WTC11 (cell line): ENCODE results near the gene PTPRB. TPM values are rescaled to one million over a fixed set of nuclear protein-coding genes. Genes with fewer than 3 reads are reported as not detected.

Experiments
- ATAC-seq: fragments of 200-7000 bp; cut with Tn5 transposase; 2 replicates; pipeline ENCODE4 v1.10.0; 2021; ENCODE audit warnings: mild to moderate bottlenecking, moderate library complexity
- CTCF ChIA-PET: fragments of 300-600 bp; sonication (Branson Sonifier 250); formaldehyde crosslinking; loops from one replicate; lab custom pipeline; 2021; ENCODE audit warnings: antibody characterized with exemption; lab: Charles Lee
- POLR2A ChIA-PET: fragments of 350-600 bp; sonication (Branson Sonifier 250); formaldehyde crosslinking; loops from one replicate; lab custom pipeline; 2021; ENCODE audit warnings: antibody characterized with exemption; lab: Charles Lee
- DNase-seq: peaks from one replicate; pipeline ENCODE4 v3.0.0; 2021; ENCODE audit warnings: low spot score
- H3K27ac Mint-ChIP-seq: 2 replicates; pipeline ENCODE4 v1.8.0; 2021; ENCODE audit warnings: mixed read lengths
- H3K27me3 Mint-ChIP-seq: 2 replicates; pipeline ENCODE4 v1.8.0; 2021; ENCODE audit warnings: low read depth, mild to moderate bottlenecking, moderate library complexity, mixed read lengths
- H3K36me3 Mint-ChIP-seq: 2 replicates; pipeline ENCODE4 v1.8.0; 2021; ENCODE audit warnings: mixed read lengths
- H3K4me1 Mint-ChIP-seq: 2 replicates; pipeline ENCODE4 v1.8.0; 2022; ENCODE audit warnings: mixed read lengths
- H3K4me3 Mint-ChIP-seq: 2 replicates; pipeline ENCODE4 v1.8.0; 2021; ENCODE audit warnings: mild to moderate bottlenecking, moderate library complexity, mixed read lengths
- H3K9me3 Mint-ChIP-seq: 2 replicates; pipeline ENCODE4 v1.8.0; 2021; ENCODE audit warnings: mixed read lengths
- ESRRA ChIP-seq: sonication (generic); formaldehyde crosslinking; IDR thresholded peaks from 2 replicates; pipeline ENCODE4 v1.8.1; 2022; ENCODE audit warnings: mild to moderate bottlenecking, missing genetic modification reagents, borderline replicate concordance
- ETV6 ChIP-seq: sonication (generic); formaldehyde crosslinking; IDR thresholded peaks from 2 replicates; pipeline ENCODE4 v1.8.1; 2022; ENCODE audit warnings: mild to moderate bottlenecking, missing genetic modification reagents
- FOXJ3 ChIP-seq: sonication (generic); formaldehyde crosslinking; IDR thresholded peaks from 2 replicates; pipeline ENCODE4 v1.9.0; 2021; ENCODE audit warnings: missing genetic modification reagents, mild to moderate bottlenecking, borderline replicate concordance
- JAZF1 ChIP-seq: fragments of 250-450 bp; sonication (Bioruptor Pico); IDR thresholded peaks from 2 replicates; pipeline ENCODE4 v1.9.0; 2021; ENCODE audit warnings: moderate library complexity, mild to moderate bottlenecking, inconsistent platforms
- NFYB ChIP-seq: sonication (generic); formaldehyde crosslinking; conservative IDR thresholded peaks from 2 replicates; pipeline ENCODE4 v1.8.0; 2022; ENCODE audit warnings: low read depth, missing genetic modification reagents
- NR1H2 ChIP-seq: sonication (generic); formaldehyde crosslinking; IDR thresholded peaks from 2 replicates; pipeline ENCODE4 v1.9.0; 2021; ENCODE audit warnings: mild to moderate bottlenecking, moderate library complexity, missing genetic modification reagents
- NR3C1 ChIP-seq: sonication (generic); formaldehyde crosslinking; conservative IDR thresholded peaks from 2 replicates; pipeline ENCODE4 v1.8.1; 2023; ENCODE audit warnings: low read depth, mild to moderate bottlenecking, missing genetic modification reagents
- SOX15 ChIP-seq: fragments of 250-450 bp; sonication (Bioruptor Pico); IDR thresholded peaks from 2 replicates; pipeline ENCODE4 v1.9.0; 2021; ENCODE audit warnings: mild to moderate bottlenecking
- SP1 ChIP-seq: sonication (generic); formaldehyde crosslinking; conservative IDR thresholded peaks from 2 replicates; pipeline ENCODE4 v1.8.1; 2022; ENCODE audit warnings: missing genetic modification reagents
- TP53 ChIP-seq: sonication (generic); formaldehyde crosslinking; IDR thresholded peaks from 2 replicates; pipeline ENCODE4 v1.8.1; 2023; ENCODE audit warnings: mild to moderate bottlenecking, missing genetic modification reagents
- ZBTB21 ChIP-seq: sonication (generic); formaldehyde crosslinking; IDR thresholded peaks from 2 replicates; pipeline ENCODE4 v1.8.1; 2023; ENCODE audit warnings: mild to moderate bottlenecking, missing genetic modification reagents, borderline replicate concordance
- ZNF121 ChIP-seq: sonication (generic); formaldehyde crosslinking; IDR thresholded peaks from 2 replicates; pipeline ENCODE4 v1.8.0; 2023; ENCODE audit warnings: missing genetic modification reagents
- ZNF317 ChIP-seq: sonication (generic); formaldehyde crosslinking; IDR thresholded peaks from 2 replicates; pipeline ENCODE4 v1.8.1; 2023; ENCODE audit warnings: low read depth, mild to moderate bottlenecking, moderate library complexity, missing genetic modification reagents, borderline replicate concordance
- total RNA-seq: library from RNA; stranded (reverse); gene quantifications from 3 replicates; pipeline ENCODE4 v1.2.3, GENCODE V29; 2021
- TF ChIP-seq, protein P1 (sequence below): sonication (generic); formaldehyde crosslinking; IDR thresholded peaks from 2 replicates; pipeline ENCODE4 v1.8.1; 2023; ENCODE audit warnings: mild to moderate bottlenecking, missing genetic modification reagents, borderline replicate concordance
- TF ChIP-seq, protein P2 (sequence below): sonication (generic); formaldehyde crosslinking; IDR thresholded peaks from 2 replicates; pipeline ENCODE4 v1.8.0; 2022; ENCODE audit warnings: mild to moderate bottlenecking, missing genetic modification reagents
- TF ChIP-seq, protein P3 (sequence below): sonication (generic); formaldehyde crosslinking; IDR thresholded peaks from 2 replicates; pipeline ENCODE4 v1.8.0; 2022; ENCODE audit warnings: mild to moderate bottlenecking, missing genetic modification reagents
- TF ChIP-seq, protein P4 (sequence below): sonication (generic); formaldehyde crosslinking; IDR thresholded peaks from 2 replicates; pipeline ENCODE4 v1.8.0; 2022; ENCODE audit warnings: missing genetic modification reagents
- TF ChIP-seq, protein P5 (sequence below): fragments of 250-450 bp; sonication (Bioruptor Pico); IDR thresholded peaks from 2 replicates; pipeline ENCODE4 v1.9.0; 2021; ENCODE audit warnings: moderate library complexity, mild to moderate bottlenecking, inconsistent platforms, borderline replicate concordance

PTPRB gene
- total RNA-seq, 1 experiment from 2014 or later, result 3.3 TPM

DNA sequence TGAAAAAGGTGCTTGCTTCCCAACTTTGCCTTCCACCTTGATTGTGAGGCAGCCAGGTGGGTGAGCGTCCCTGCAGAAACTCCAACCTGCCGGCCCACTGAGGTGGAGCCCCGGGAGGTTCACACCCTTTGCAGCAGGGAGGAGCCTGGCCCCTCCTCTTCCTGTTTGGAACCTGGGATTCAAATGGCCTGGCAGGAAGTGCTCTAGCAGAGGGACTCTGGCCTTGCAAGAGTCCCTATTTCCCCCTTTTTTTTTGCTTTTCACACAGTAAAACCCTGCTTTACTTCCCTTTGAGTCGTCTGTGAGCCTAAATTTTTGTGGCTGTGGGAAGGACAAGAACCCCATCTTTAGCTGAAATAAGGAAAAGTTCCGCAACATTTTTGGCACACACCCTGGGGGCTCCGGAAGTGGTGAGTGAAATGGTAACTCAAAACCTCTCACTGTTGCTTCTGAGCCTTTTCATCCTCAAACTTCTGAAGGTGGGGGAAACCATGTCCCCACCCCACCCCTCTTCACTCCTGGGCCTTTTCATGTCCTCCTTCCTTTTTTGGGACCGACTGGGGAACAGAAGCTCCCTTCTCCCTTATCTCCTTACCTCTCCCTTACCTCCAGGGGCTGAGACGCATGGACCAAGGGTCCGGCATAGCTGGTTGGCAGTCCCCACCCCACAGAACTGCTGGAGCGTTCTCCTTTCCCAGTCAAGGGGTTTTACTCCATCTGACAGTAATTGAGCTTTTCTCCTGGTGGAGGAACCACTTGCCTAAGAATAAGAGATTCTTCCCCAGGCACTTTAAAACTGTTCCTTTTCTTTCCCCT, 169.1 kb downstream of the PTPRB start:
- H3K4me1 Mint-ChIP-seq, result 0 out of 2 replicates have a peak, but pooled peaks cover 3% of the 10 kb centered on the region
- CTCF ChIA-PET, result interaction anchor here (0.6 kb wide), 1 partner anchor 17 kb away, joined by 3 read pairs; no protein-coding TSS in a partner anchor
- no peak for ATAC-seq
- POLR2A ChIA-PET, result no interaction called here
- peaks cover 51% of the 10 kb centered on the region for H3K9me3 Mint-ChIP-seq
- no peak overlapping the region for H3K4me3 Mint-ChIP-seq
- peaks cover 31% of the 10 kb centered on the region for H3K36me3 Mint-ChIP-seq
- DNase-seq, result peak; percentile 11
- TF ChIP-seq ZBTB21 (no peak), FOXJ3 (CRISPR knock-in tag) (no peak), ZNF317 (no peak), TP53 (CRISPR knock-in tag) (no peak), SP1 (CRISPR knock-in tag) (no peak), ZNF121 (CRISPR knock-in tag) (no peak), NR3C1 (CRISPR knock-in tag) (no peak), SOX15 (CRISPR knock-in tag) (no peak), NR1H2 (CRISPR knock-in tag) (no peak), ESRRA (no peak), NFYB (no peak), ETV6 (CRISPR knock-in tag) (no peak), JAZF1 (CRISPR knock-in tag) (no peak)
- TF ChIP-seq, protein P1, sequence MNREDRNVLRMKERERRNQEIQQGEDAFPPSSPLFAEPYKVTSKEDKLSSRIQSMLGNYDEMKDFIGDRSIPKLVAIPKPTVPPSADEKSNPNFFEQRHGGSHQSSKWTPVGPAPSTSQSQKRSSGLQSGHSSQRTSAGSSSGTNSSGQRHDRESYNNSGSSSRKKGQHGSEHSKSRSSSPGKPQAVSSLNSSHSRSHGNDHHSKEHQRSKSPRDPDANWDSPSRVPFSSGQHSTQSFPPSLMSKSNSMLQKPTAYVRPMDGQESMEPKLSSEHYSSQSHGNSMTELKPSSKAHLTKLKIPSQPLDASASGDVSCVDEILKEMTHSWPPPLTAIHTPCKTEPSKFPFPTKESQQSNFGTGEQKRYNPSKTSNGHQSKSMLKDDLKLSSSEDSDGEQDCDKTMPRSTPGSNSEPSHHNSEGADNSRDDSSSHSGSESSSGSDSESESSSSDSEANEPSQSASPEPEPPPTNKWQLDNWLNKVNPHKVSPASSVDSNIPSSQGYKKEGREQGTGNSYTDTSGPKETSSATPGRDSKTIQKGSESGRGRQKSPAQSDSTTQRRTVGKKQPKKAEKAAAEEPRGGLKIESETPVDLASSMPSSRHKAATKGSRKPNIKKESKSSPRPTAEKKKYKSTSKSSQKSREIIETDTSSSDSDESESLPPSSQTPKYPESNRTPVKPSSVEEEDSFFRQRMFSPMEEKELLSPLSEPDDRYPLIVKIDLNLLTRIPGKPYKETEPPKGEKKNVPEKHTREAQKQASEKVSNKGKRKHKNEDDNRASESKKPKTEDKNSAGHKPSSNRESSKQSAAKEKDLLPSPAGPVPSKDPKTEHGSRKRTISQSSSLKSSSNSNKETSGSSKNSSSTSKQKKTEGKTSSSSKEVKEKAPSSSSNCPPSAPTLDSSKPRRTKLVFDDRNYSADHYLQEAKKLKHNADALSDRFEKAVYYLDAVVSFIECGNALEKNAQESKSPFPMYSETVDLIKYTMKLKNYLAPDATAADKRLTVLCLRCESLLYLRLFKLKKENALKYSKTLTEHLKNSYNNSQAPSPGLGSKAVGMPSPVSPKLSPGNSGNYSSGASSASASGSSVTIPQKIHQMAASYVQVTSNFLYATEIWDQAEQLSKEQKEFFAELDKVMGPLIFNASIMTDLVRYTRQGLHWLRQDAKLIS, result no peak
- TF ChIP-seq, protein P2, sequence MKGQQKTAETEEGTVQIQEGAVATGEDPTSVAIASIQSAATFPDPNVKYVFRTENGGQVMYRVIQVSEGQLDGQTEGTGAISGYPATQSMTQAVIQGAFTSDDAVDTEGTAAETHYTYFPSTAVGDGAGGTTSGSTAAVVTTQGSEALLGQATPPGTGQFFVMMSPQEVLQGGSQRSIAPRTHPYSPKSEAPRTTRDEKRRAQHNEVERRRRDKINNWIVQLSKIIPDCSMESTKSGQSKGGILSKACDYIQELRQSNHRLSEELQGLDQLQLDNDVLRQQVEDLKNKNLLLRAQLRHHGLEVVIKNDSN (CRISPR knock-in tag), result no peak
- TF ChIP-seq, protein P3, sequence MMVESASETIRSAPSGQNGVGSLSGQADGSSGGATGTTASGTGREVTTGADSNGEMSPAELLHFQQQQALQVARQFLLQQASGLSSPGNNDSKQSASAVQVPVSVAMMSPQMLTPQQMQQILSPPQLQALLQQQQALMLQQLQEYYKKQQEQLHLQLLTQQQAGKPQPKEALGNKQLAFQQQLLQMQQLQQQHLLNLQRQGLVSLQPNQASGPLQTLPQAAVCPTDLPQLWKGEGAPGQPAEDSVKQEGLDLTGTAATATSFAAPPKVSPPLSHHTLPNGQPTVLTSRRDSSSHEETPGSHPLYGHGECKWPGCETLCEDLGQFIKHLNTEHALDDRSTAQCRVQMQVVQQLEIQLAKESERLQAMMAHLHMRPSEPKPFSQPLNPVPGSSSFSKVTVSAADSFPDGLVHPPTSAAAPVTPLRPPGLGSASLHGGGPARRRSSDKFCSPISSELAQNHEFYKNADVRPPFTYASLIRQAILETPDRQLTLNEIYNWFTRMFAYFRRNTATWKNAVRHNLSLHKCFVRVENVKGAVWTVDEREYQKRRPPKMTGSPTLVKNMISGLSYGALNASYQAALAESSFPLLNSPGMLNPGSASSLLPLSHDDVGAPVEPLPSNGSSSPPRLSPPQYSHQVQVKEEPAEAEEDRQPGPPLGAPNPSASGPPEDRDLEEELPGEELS (CRISPR knock-in tag), result no peak
- TF ChIP-seq, protein P4, sequence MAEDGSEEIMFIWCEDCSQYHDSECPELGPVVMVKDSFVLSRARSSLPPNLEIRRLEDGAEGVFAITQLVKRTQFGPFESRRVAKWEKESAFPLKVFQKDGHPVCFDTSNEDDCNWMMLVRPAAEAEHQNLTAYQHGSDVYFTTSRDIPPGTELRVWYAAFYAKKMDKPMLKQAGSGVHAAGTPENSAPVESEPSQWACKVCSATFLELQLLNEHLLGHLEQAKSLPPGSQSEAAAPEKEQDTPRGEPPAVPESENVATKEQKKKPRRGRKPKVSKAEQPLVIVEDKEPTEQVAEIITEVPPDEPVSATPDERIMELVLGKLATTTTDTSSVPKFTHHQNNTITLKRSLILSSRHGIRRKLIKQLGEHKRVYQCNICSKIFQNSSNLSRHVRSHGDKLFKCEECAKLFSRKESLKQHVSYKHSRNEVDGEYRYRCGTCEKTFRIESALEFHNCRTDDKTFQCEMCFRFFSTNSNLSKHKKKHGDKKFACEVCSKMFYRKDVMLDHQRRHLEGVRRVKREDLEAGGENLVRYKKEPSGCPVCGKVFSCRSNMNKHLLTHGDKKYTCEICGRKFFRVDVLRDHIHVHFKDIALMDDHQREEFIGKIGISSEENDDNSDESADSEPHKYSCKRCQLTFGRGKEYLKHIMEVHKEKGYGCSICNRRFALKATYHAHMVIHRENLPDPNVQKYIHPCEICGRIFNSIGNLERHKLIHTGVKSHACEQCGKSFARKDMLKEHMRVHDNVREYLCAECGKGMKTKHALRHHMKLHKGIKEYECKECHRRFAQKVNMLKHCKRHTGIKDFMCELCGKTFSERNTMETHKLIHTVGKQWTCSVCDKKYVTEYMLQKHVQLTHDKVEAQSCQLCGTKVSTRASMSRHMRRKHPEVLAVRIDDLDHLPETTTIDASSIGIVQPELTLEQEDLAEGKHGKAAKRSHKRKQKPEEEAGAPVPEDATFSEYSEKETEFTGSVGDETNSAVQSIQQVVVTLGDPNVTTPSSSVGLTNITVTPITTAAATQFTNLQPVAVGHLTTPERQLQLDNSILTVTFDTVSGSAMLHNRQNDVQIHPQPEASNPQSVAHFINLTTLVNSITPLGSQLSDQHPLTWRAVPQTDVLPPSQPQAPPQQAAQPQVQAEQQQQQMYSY, result no peak
- TF ChIP-seq, protein P5, sequence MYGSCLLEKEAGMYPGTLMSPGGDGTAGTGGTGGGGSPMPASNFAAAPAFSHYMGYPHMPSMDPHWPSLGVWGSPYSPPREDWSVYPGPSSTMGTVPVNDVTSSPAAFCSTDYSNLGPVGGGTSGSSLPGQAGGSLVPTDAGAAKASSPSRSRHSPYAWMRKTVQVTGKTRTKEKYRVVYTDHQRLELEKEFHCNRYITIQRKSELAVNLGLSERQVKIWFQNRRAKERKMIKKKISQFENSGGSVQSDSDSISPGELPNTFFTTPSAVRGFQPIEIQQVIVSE (CRISPR knock-in tag), result no peak
- H3K27ac Mint-ChIP-seq, result no peak overlapping the region
- peaks cover 8% of the 10 kb centered on the region for H3K27me3 Mint-ChIP-seq
